BJ (cell line): Measurements from ENCODE around the gene MTMR2. TPM values are rescaled to one million over a fixed set of nuclear protein-coding genes. Genes with fewer than 3 reads are reported as not detected.

Experiments used
- CTCF ChIA-PET: fragments of 350-600 bp; formaldehyde crosslinking; extraction: SDS; loops from one replicate; lab custom pipeline; 2021; ENCODE audit warnings: antibody characterized with exemption, inconsistent platforms; lab: Yijun Ruan, JAX
- POLR2A ChIA-PET: fragments of 300-600 bp; sonication (Branson Sonifier 250); formaldehyde crosslinking; extraction: SDS; loops from one replicate; lab custom pipeline; 2021; ENCODE audit warnings: antibody characterized with exemption; lab: Charles Lee
- DNase-seq: peaks from one replicate; pipeline ENCODE4 v3.0.0-alpha.2; 2011; ENCODE audit warnings: low read depth
- H3K27me3 ChIP-seq: 2 replicates; pipeline ENCODE4 v1.6.0; 2011; ENCODE audit warnings: low read length; ENCODE audit not compliant: control insufficient read depth, insufficient read depth
- H3K36me3 ChIP-seq: 2 replicates; pipeline ENCODE4 v1.5.1; 2011; ENCODE audit warnings: low read length; ENCODE audit not compliant: control insufficient read depth, insufficient read depth
- H3K4me3 ChIP-seq: 2 replicates; pipeline ENCODE4 v1.5.1; 2011; ENCODE audit warnings: low read depth, mild to moderate bottlenecking, control low read depth, low read length
- CTCF ChIP-seq: IDR thresholded peaks from 2 replicates; pipeline ENCODE4 v1.5.1; 2011; ENCODE audit warnings: low read depth, mild to moderate bottlenecking, control low read depth, inconsistent platforms, low read length, moderate library complexity; ENCODE audit not compliant: insufficient read depth
- polyA plus RNA-seq: library from polyadenylated mRNA; depleted of rRNA; stranded (reverse); fragments of >200 nt; gene quantifications from 2 replicates; pipeline ENCODE4 v1.2.3, GENCODE V29; 2011

The MTMR2 gene
- polyA plus RNA-seq, 1 experiment: 19.3 TPM

GRCh38 chr11:95802806-95803205, 121.1 kb downstream of the MTMR2 start:
- TF ChIP-seq CTCF: no peak
- no peaks in the 10 kb centered on the region for H3K27me3 ChIP-seq
- POLR2A ChIA-PET: no interaction called here
- DNase-seq: no peak
- no peaks in the 10 kb centered on the region for H3K36me3 ChIP-seq
- no peak overlapping the region for H3K4me3 ChIP-seq
- CTCF ChIA-PET: no interaction called here

DNA sequence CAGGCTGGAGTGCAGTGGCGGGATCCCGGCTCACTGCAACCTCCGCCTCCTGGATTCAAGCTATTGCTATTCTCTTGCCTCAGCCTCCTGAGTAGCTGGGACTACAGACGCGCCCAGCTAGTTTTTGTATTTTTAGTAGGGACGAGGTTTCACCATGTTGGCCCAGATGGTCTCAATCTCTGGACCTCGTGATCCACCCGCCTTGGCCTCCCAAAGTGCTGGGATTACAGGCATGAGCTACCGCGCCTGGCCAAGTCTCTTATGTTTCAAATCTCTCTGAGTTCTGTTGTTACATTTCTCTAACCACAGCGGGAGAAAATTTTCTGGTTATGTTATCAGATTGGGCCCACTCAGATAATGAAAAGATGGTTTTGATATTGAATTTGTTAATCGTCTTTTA, 123.5 kb downstream of the MTMR2 start:
- TF ChIP-seq CTCF: no peak
- CTCF ChIA-PET: interaction anchor here (1.3 kb wide), 2 partner anchors 10 to 35 kb away, joined by 4 to 7 read pairs; partner anchors contain the start of gene CEP57
- no peak for DNase-seq
- Histone ChIP-seq H3K27me3 (no peaks in the 10 kb centered on the region), H3K36me3 (no peaks in the 10 kb centered on the region), H3K4me3 (no peak overlapping the region)
- POLR2A ChIA-PET: no interaction called here

DNA sequence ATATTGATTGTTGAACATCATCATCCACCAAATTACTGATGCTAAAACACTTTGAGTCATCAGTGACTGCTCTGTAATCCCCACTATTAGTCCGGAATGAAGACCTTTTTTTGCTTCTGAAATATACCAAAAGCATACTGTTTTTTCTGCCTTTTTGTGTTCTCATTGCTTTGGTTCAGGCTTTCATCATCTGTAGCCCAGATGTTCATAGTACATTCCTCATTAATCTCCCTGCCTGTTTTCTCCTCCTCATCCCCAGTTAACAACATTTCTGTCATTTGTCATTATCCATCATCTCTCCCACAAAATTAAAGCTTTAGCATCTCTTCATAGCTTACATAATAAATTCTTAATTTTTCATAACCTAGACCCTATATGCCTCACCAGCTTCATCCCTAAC, 124.4 kb downstream of the MTMR2 start:
- ChIA-PET POLR2A (no interaction called here), CTCF (interaction anchor here (1.3 kb wide), 1 partner anchor 9 kb away, joined by 7 read pairs; the partner anchor contains the start of gene CEP57)
- no peaks in the 10 kb centered on the region for H3K27me3 ChIP-seq
- TF ChIP-seq CTCF: no peak
- DNase-seq: no peak
- no peaks in the 10 kb centered on the region for H3K36me3 ChIP-seq
- H3K4me3 ChIP-seq: no peak overlapping the region

GRCh38 chr11:95796501-95796900, 127.4 kb downstream of the MTMR2 start:
- DNase-seq: no peak
- Histone ChIP-seq H3K36me3 (no peaks in the 10 kb centered on the region), H3K4me3 (no peak overlapping the region), H3K27me3 (no peaks in the 10 kb centered on the region)
- ChIA-PET POLR2A (no interaction called here), CTCF (no interaction called here)
- no peak for TF ChIP-seq CTCF

GRCh38 chr11:95795627-95796295, 128.1 kb downstream of the MTMR2 start:
- Histone ChIP-seq H3K4me3 (no peak overlapping the region), H3K27me3 (no peaks in the 10 kb centered on the region), H3K36me3 (no peaks in the 10 kb centered on the region)
- ChIA-PET POLR2A (no interaction called here), CTCF (no interaction called here)
- no peak for TF ChIP-seq CTCF
- DNase-seq: no peak
